HEK293 (cell line): ENCODE results near the gene PLEKHA6.

Experiments used
- KLF9 ChIP-seq: fragments of 450-650 bp; formaldehyde crosslinking; IDR thresholded peaks from 2 replicates; pipeline ENCODE4 v1.5.1; 2016; ENCODE audit warnings: missing biosample characterization, missing genetic modification characterization, low read depth
- ZNF112 ChIP-seq: fragments of 450-650 bp; formaldehyde crosslinking; IDR thresholded peaks from 2 replicates; pipeline ENCODE4 v1.5.0; 2017; ENCODE audit warnings: missing biosample characterization, missing genetic modification characterization
- ZNF138 ChIP-seq: fragments of 450-650 bp; formaldehyde crosslinking; IDR thresholded peaks from 2 replicates; pipeline ENCODE4 v1.5.1; 2016; ENCODE audit warnings: missing biosample characterization, missing genetic modification characterization, borderline replicate concordance
- ZNF239 ChIP-seq: fragments of 450-650 bp; formaldehyde crosslinking; IDR thresholded peaks from 2 replicates; pipeline ENCODE4 v1.5.1; 2016; ENCODE audit warnings: missing biosample characterization, missing genetic modification characterization
- ZNF394 ChIP-seq: fragments of 450-650 bp; formaldehyde crosslinking; IDR thresholded peaks from 2 replicates; pipeline ENCODE4 v1.5.1; 2016; ENCODE audit warnings: missing biosample characterization, missing genetic modification characterization, mild to moderate bottlenecking, moderate library complexity, borderline replicate concordance

- TF ChIP-seq ZNF112 (no peak), ZNF394 (tag by site-specific recombination) (no peak), ZNF239 (tag by site-specific recombination) (no peak), ZNF138 (tag by site-specific recombination) (no peak), KLF9 (no peak)
Observed at GRCh38 chr1:204260601-204261197, 99.0 kb downstream of the PLEKHA6 start.
